ENCODE results near the gene AANAT.

Gene AANAT

GRCh38 chr17:76491271-76492122, 24.1 kb downstream of the AANAT start:
- peak; percentile 50 for DNase-seq

- DNase-seq = peak; percentile 63
These were observed 25.0 kb downstream of the AANAT start for GRCh38 chr17:76492123-76492988.

GRCh38 chr17:76492989-76493501, 25.6 kb downstream of the AANAT start:
- peak; percentile 85 for DNase-seq

- peak; percentile 45 for DNase-seq
These were observed 26.2 kb downstream of the AANAT start for GRCh38 chr17:76493505-76494167.

GRCh38 chr17:76495663-76496400, 28.4 kb downstream of the AANAT start:
- no peak for DNase-seq

- no peak for DNase-seq
These were observed 29.1 kb downstream of the AANAT start for GRCh38 chr17:76496464-76496863.

- DNase-seq = no peak
These were observed 30.2 kb downstream of the AANAT start for GRCh38 chr17:76497699-76497978.

- no peak for DNase-seq
These were observed 30.8 kb downstream of the AANAT start for GRCh38 chr17:76497979-76498875.

GRCh38 chr17:76498876-76499251, 31.5 kb downstream of the AANAT start:
- DNase-seq = peak; percentile 51

- no peak for DNase-seq
These were observed 31.9 kb downstream of the AANAT start for GRCh38 chr17:76499267-76499667.

- DNase-seq = peak; percentile 54
These were observed 32.8 kb downstream of the AANAT start for GRCh38 chr17:76500074-76500746.

GRCh38 chr17:76500747-76501017, 33.3 kb downstream of the AANAT start:
- DNase-seq = no peak

GRCh38 chr17:76501018-76501826, 33.8 kb downstream of the AANAT start, which contains the start of gene RHBDF2:
RHBDF2 (minus strand) TSS chr17:76501423; CDS start chr17:76481524, 19,899 bp downstream.
- peak; percentile 95 for DNase-seq

GRCh38 chr17:76501827-76502307, 34.5 kb downstream of the AANAT start:
- DNase-seq = no peak

GRCh38 chr17:76502341-76503211, 35.2 kb downstream of the AANAT start:
- DNase-seq = no peak

- no peak for DNase-seq
These were observed 36.7 kb downstream of the AANAT start for GRCh38 chr17:76504117-76504516.

GRCh38 chr17:76506408-76507345, 39.3 kb downstream of the AANAT start:
- peak; percentile 88 for DNase-seq

All from CD4-positive, alpha-beta T cell treated with Interleukin-15 for 1 hour (primary cell).